Keratinocyte (primary cell): ENCODE measurements around the gene GNB1L. TPM values are rescaled to one million over a fixed set of nuclear protein-coding genes. Genes with fewer than 3 reads are reported as not detected.

ENCODE experiments used
- DNase-seq: peaks from one replicate; pipeline ENCODE4 v3.0.0-alpha.2; 2011; ENCODE audit warnings: low read depth, missing footprints, low spot score
- FAIRE-seq: peaks from 2 replicates; lab custom pipeline; 2011; peaks lifted over from hg19 to GRCh38; lab: Jason Lieb, UNC
- H2AFZ ChIP-seq: 2 replicates; pipeline ENCODE4 v1.6.0; 2012; ENCODE audit warnings: low read length, control low read depth, inconsistent platforms; ENCODE audit not compliant: control insufficient read depth
- H3K27ac ChIP-seq: 2 replicates; pipeline ENCODE4 v1.5.1; 2011; ENCODE audit warnings: low read length; ENCODE audit not compliant: control insufficient read depth, insufficient read depth
- H3K27me3 ChIP-seq: 3 replicates; pipeline ENCODE4 v1.6.0; 2011; ENCODE audit warnings: low read length; ENCODE audit not compliant: control insufficient read depth, insufficient read depth; ENCODE audit errors: extremely low read depth
- H3K36me3 ChIP-seq, 2 experiments: 2 replicates in 1 of 2; 3 replicates in 1 of 2; pipeline ENCODE4 v1.5.1; 2011; ENCODE audit warnings: low read length in 2 of 2, mild to moderate bottlenecking in 1 of 2; ENCODE audit not compliant: control insufficient read depth in 2 of 2, insufficient read depth in 2 of 2; ENCODE audit errors: extremely low read depth in 1 of 2
- H3K4me1 ChIP-seq: 3 replicates; pipeline ENCODE4 v1.5.1; 2011; ENCODE audit warnings: low read length; ENCODE audit not compliant: control insufficient read depth, insufficient read depth; ENCODE audit errors: extremely low read depth
- H3K4me2 ChIP-seq: 3 replicates; pipeline ENCODE4 v1.6.0; 2011; ENCODE audit warnings: low read depth, low read length; ENCODE audit not compliant: control insufficient read depth, insufficient read depth; ENCODE audit errors: extremely low read depth
- H3K4me3 ChIP-seq, 3 experiments: fragments of 200-600 bp in 1 of 3; sonication (generic) in 1 of 3; 2 replicates in 2 of 3; 3 replicates in 1 of 3; pipeline ENCODE4 v1.5.1; 2011 to 2016; ENCODE audit warnings: low read length in 3 of 3, mild to moderate bottlenecking in 3 of 3, control low read depth in 2 of 3, inconsistent platforms in 1 of 3, low read depth in 1 of 3, mixed read lengths in 1 of 3, mixed run types in 1 of 3, moderate library complexity in 1 of 3; ENCODE audit not compliant: control insufficient read depth in 2 of 3, insufficient read depth in 2 of 3; ENCODE audit errors: extremely low read depth in 1 of 3
- H3K79me2 ChIP-seq: 2 replicates; pipeline ENCODE4 v1.6.0; 2012; ENCODE audit warnings: low read length; ENCODE audit not compliant: control insufficient read depth, insufficient read depth
- H3K9ac ChIP-seq: 3 replicates; pipeline ENCODE4 v1.6.0; 2011; ENCODE audit warnings: low read length; ENCODE audit not compliant: control insufficient read depth, insufficient read depth; ENCODE audit errors: extremely low read depth
- H3K9me1 ChIP-seq: 3 replicates; pipeline ENCODE4 v1.6.0; 2011; ENCODE audit warnings: low read length; ENCODE audit not compliant: control insufficient read depth, insufficient read depth; ENCODE audit errors: extremely low read depth
- H3K9me3 ChIP-seq: 2 replicates; pipeline ENCODE4 v1.5.1; 2012; ENCODE audit warnings: low read depth, low read length; ENCODE audit not compliant: control insufficient read depth
- H4K20me1 ChIP-seq: 3 replicates; pipeline ENCODE4 v1.6.0; 2011; ENCODE audit warnings: low read length; ENCODE audit not compliant: control insufficient read depth, insufficient read depth; ENCODE audit errors: extremely low read depth
- CTCF ChIP-seq, 3 experiments: IDR thresholded peaks in 1 of 3; conservative IDR thresholded peaks in 1 of 3; optimal IDR thresholded peaks in 1 of 3; 2 replicates in 2 of 3; 3 replicates in 1 of 3; pipeline versions ENCODE3 to v1.5.1; 2011; ENCODE audit warnings: low read length in 3 of 3, mild to moderate bottlenecking in 3 of 3, moderate library complexity in 2 of 3, control low read depth in 1 of 3, inconsistent platforms in 1 of 3; ENCODE audit not compliant: insufficient read depth in 2 of 3; ENCODE audit errors: extremely low read depth in 1 of 3
- EZH2 ChIP-seq: IDR thresholded peaks from one replicate; pipeline ENCODE4 v1.6.1; 2012; ENCODE audit warnings: inconsistent platforms, mild to moderate bottlenecking, low read length, moderate library complexity
- dilution Hi-C: fragments of 300-500 bp; cut with MboI; formaldehyde crosslinking; loops from one replicate; pipeline ENCODE4 v1.7.0; 2020; ENCODE audit warnings: low sequenced_read_pairs; ENCODE audit not compliant: extremely low pct_ligation_motif_present
- polyA plus RNA-seq, 5 experiments: library from polyadenylated mRNA; depleted of rRNA in 3 of 5; stranded (reverse) in 3 of 5; stranded (forward) in 1 of 5; unstranded in 1 of 5; fragments of >200 nt; gene quantifications; 1 replicate in 1 of 5; 2 replicates in 3 of 5; 3 replicates in 1 of 5; pipeline versions ENCODE4 v1.2.1 to v1.2.3, GENCODE V29; 2011 to 2012; ENCODE audit warnings: missing spikeins in 2 of 5, low read depth in 1 of 5, low replicate concordance in 1 of 5

GNB1L gene
- polyA plus RNA-seq, 1 donor (not counting 4 experiments of a cell fraction or from before 2014, with no cell fraction given): 2.0 TPM

- Histone ChIP-seq H3K9ac (no peak overlapping the region), H3K9me3 (no peaks in the 10 kb centered on the region), H3K36me3 (no peaks in the 10 kb centered on the region), H2AFZ (no peak overlapping the region), H3K27me3 (no peaks in the 10 kb centered on the region), H3K4me3 (no peak overlapping the region), H3K4me1 (peaks cover 22% of the 10 kb centered on the region), H3K27ac (no peak overlapping the region), H4K20me1 (no peaks in the 10 kb centered on the region), H3K9me1 (peaks cover 4% of the 10 kb centered on the region), H3K4me2 (no peak overlapping the region), H3K79me2 (no peaks in the 10 kb centered on the region)
- dilution Hi-C loops: no loop called here
- DNase-seq: no peak
- no peak for TF ChIP-seq CTCF (optimal IDR thresholded peaks at IDR 0.05 in 1 of 3, IDR thresholded peaks at IDR 0.05 in 1 of 3, conservative IDR thresholded peaks at IDR 0.05 in 1 of 3; ENCODE audit: extremely low read depth in 1 of 3, insufficient read depth in 2 of 3, low read length in 3 of 3)
- no peak for TF ChIP-seq EZH2
- FAIRE-seq: no peak
Measured at GRCh38 chr22:19828035-19828401, 26.7 kb downstream of the GNB1L start.

GRCh38 chr22:19827341-19828034, 27.2 kb downstream of the GNB1L start:
- peaks cover 17% of the 10 kb centered on the region for H3K4me1 ChIP-seq
- H3K9me3 ChIP-seq: no peaks in the 10 kb centered on the region
- no peak for TF ChIP-seq EZH2
- no peak for TF ChIP-seq CTCF (optimal IDR thresholded peaks at IDR 0.05 in 1 of 3, IDR thresholded peaks at IDR 0.05 in 1 of 3, conservative IDR thresholded peaks at IDR 0.05 in 1 of 3; ENCODE audit: extremely low read depth in 1 of 3, insufficient read depth in 2 of 3, low read length in 3 of 3)
- H3K79me2 ChIP-seq: no peaks in the 10 kb centered on the region
- no peak overlapping the region for H3K9ac ChIP-seq
- peaks cover 4% of the 10 kb centered on the region for H3K9me1 ChIP-seq
- H2AFZ ChIP-seq: no peak overlapping the region
- H3K4me3 ChIP-seq: no peak overlapping the region
- no peak for DNase-seq
- FAIRE-seq: no peak
- dilution Hi-C loops: no loop called here
- no peak overlapping the region for H3K27ac ChIP-seq
- H4K20me1 ChIP-seq: no peaks in the 10 kb centered on the region
- no peak overlapping the region for H3K4me2 ChIP-seq
- H3K27me3 ChIP-seq: no peaks in the 10 kb centered on the region
- H3K36me3 ChIP-seq: no peaks in the 10 kb centered on the region
